Peyer's patch (tissue), 4 donors: Measurements from ENCODE around the gene SASH1.

Experiments
- POLR2A ChIP-seq, 2 donors: fragments of 450-650 bp; IDR thresholded peaks; one replicate each; pipeline ENCODE4 v1.5.1; 2017; ENCODE audit warnings: antibody characterized with exemption in 2 of 2, mild to moderate bottlenecking in 2 of 2, moderate library complexity in 2 of 2
- TF ChIP-seq, protein P1 (sequence below), 6 experiments: fragments of 450-650 bp in 4 of 6; fragments of 200-600 bp in 2 of 6; sonication (generic) in 1 of 6; IDR thresholded peaks; one replicate each; pipeline ENCODE4 v1.5.1; 2017 to 2019; ENCODE audit warnings: antibody characterized with exemption in 6 of 6, mild to moderate bottlenecking in 3 of 6, moderate library complexity in 1 of 6

DNA sequence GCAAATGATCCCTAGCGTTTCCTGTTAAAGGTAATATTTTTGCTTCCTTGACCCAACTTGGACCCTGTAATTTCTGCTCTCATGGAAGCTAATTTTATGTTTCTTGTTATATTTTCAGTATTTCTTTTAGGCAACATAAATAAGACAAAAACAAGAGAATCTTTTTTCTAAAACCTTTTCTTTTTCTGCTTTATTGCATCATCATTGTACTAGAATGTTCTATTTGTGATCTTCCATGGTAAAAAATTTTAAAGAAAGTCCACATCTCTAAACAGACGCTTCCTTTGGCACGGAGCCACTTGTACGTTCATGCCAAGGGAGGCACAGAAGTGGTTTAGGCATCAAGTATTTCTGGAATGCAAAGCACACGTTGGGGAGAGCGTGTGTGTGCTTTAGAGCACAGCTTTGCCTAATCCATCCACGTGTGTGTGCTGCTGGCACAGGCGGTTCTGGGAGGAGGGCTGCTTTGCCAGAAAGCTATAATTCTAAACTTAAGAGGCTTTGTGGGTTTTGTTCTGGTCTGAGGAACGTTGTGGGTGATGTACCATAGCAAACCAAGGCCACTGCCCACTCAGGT lies 98.3 kb downstream of the SASH1 start:
- no peak for TF ChIP-seq POLR2A (IDR thresholded peaks at IDR 0.05)
- TF ChIP-seq, protein P1, sequence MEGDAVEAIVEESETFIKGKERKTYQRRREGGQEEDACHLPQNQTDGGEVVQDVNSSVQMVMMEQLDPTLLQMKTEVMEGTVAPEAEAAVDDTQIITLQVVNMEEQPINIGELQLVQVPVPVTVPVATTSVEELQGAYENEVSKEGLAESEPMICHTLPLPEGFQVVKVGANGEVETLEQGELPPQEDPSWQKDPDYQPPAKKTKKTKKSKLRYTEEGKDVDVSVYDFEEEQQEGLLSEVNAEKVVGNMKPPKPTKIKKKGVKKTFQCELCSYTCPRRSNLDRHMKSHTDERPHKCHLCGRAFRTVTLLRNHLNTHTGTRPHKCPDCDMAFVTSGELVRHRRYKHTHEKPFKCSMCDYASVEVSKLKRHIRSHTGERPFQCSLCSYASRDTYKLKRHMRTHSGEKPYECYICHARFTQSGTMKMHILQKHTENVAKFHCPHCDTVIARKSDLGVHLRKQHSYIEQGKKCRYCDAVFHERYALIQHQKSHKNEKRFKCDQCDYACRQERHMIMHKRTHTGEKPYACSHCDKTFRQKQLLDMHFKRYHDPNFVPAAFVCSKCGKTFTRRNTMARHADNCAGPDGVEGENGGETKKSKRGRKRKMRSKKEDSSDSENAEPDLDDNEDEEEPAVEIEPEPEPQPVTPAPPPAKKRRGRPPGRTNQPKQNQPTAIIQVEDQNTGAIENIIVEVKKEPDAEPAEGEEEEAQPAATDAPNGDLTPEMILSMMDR (IDR thresholded peaks at IDR 0.05) = no peak
